GM19397 (cell line): ENCODE data around the gene GNB1.
A peak's percentile ranks its signal among the peaks of the same experiment; 100 is the strongest.

Experiments used
- ATAC-seq: cut with Tn5 transposase; IDR thresholded peaks from one replicate; pipeline ENCODE4 v1.9.1; 2021; ENCODE audit warnings: mild to moderate bottlenecking, moderate library complexity; ENCODE audit not compliant: unreplicated experiment

Gene GNB1

GRCh38 chr1:1922956-1923833 lies 32.3 kb upstream of the GNB1 start:
- no peak for ATAC-seq

GRCh38 chr1:1922702-1922955 lies 31.7 kb upstream of the GNB1 start:
- ATAC-seq, result no peak

- no peak for ATAC-seq
These were observed 31.2 kb upstream of the GNB1 start for GRCh38 chr1:1921901-1922701.

- no peak for ATAC-seq
These were observed 30.6 kb upstream of the GNB1 start for GRCh38 chr1:1921459-1921862.

GRCh38 chr1:1920608-1921458 lies 29.9 kb upstream of the GNB1 start:
- ATAC-seq, result no peak

- no peak for ATAC-seq
These were observed 29.2 kb upstream of the GNB1 start for GRCh38 chr1:1920057-1920607.

- ATAC-seq, result peak; percentile 75
These were observed 28.6 kb upstream of the GNB1 start for GRCh38 chr1:1919304-1920056.

GRCh38 chr1:1918901-1919303 lies 28.0 kb upstream of the GNB1 start, which contains the start of gene TMEM52:
Gene TMEM52, minus strand, starts transcription at chr1:1919279. Its CDS starts 14 bp downstream, at chr1:1919265.
- peak; percentile 25 for ATAC-seq

GRCh38 chr1:1917995-1918900 lies 27.4 kb upstream of the GNB1 start:
- ATAC-seq, result peak; percentile 1

- ATAC-seq, result no peak
These were observed 26.6 kb upstream of the GNB1 start for GRCh38 chr1:1917304-1917976.

- ATAC-seq, result no peak
These were observed 26.0 kb upstream of the GNB1 start for GRCh38 chr1:1916851-1917251.

- no peak for ATAC-seq
These were observed 25.3 kb upstream of the GNB1 start for GRCh38 chr1:1915911-1916840.

GRCh38 chr1:1914971-1915692 lies 24.2 kb upstream of the GNB1 start, which contains the start of gene CALML6:
Gene CALML6, plus strand, starts transcription at chr1:1915260. Its CDS starts 21 bp downstream, at chr1:1915281.
- no peak for ATAC-seq

GRCh38 chr1:1914101-1914970 lies 23.4 kb upstream of the GNB1 start:
- no peak for ATAC-seq

GRCh38 chr1:1911350-1912041 lies 20.6 kb upstream of the GNB1 start:
- no peak for ATAC-seq
